ENCODE data around the gene ZNF407.

Gene ZNF407

DNA sequence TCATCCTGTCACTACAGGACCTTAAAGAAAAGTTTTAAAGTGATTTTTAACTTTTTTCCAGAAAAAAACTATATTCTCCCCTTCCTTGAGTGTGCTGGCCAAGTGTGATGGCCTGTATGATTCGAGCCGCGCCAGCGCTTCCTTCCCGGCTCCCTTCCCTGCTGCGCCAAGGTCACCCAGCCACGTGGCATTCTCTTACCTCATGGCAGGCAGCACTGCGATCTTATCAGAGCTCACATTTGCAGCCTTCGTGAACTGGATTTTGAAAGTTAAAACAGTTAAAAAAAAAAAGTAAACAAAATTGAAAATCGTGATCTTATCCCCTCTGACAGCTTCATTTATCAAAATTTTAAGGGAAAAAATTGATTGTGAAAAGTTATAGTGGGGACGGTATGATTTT, 331.4 kb downstream of the ZNF407 start:
- no peak overlapping the region for H3K4me3 ChIP-seq (replicated peaks; ENCODE audit: insufficient read depth, low read length)
- DNase-seq (ENCODE audit: low read depth in 1 of 2, low spot score in 1 of 2), result no peak
- no peaks in the 10 kb centered on the region for H3K27me3 ChIP-seq (ENCODE audit: insufficient read depth, poor library complexity, severe bottlenecking)
- H3K27ac ChIP-seq (replicated peaks), result no peak overlapping the region
- TF ChIP-seq POLR2AphosphoS5 (IDR thresholded peaks at IDR 0.05; ENCODE audit: low read depth), result no peak
- TF ChIP-seq, protein P1, sequence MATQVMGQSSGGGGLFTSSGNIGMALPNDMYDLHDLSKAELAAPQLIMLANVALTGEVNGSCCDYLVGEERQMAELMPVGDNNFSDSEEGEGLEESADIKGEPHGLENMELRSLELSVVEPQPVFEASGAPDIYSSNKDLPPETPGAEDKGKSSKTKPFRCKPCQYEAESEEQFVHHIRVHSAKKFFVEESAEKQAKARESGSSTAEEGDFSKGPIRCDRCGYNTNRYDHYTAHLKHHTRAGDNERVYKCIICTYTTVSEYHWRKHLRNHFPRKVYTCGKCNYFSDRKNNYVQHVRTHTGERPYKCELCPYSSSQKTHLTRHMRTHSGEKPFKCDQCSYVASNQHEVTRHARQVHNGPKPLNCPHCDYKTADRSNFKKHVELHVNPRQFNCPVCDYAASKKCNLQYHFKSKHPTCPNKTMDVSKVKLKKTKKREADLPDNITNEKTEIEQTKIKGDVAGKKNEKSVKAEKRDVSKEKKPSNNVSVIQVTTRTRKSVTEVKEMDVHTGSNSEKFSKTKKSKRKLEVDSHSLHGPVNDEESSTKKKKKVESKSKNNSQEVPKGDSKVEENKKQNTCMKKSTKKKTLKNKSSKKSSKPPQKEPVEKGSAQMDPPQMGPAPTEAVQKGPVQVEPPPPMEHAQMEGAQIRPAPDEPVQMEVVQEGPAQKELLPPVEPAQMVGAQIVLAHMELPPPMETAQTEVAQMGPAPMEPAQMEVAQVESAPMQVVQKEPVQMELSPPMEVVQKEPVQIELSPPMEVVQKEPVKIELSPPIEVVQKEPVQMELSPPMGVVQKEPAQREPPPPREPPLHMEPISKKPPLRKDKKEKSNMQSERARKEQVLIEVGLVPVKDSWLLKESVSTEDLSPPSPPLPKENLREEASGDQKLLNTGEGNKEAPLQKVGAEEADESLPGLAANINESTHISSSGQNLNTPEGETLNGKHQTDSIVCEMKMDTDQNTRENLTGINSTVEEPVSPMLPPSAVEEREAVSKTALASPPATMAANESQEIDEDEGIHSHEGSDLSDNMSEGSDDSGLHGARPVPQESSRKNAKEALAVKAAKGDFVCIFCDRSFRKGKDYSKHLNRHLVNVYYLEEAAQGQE (IDR thresholded peaks at IDR 0.05; ENCODE audit: insufficient replicate concordance, low read depth), result no peak
- no peak for TF ChIP-seq CTCF (IDR thresholded peaks at IDR 0.05; ENCODE audit: insufficient read depth, low read length)
- no peak for TF ChIP-seq GABPA (IDR thresholded peaks at IDR 0.05; ENCODE audit: low read depth)
- TF ChIP-seq SPI1 (IDR thresholded peaks at IDR 0.05; ENCODE audit: borderline replicate concordance, low read depth), result no peak

- H3K4me3 ChIP-seq (replicated peaks; ENCODE audit: insufficient read depth, low read length), result no peak overlapping the region
- TF ChIP-seq POLR2AphosphoS5 (IDR thresholded peaks at IDR 0.05; ENCODE audit: low read depth) (no peak), GABPA (IDR thresholded peaks at IDR 0.05; ENCODE audit: low read depth) (no peak), CTCF (IDR thresholded peaks at IDR 0.05; ENCODE audit: insufficient read depth, low read length) (no peak), SPI1 (IDR thresholded peaks at IDR 0.05; ENCODE audit: borderline replicate concordance, low read depth) (no peak)
- TF ChIP-seq, protein P1 (IDR thresholded peaks at IDR 0.05; ENCODE audit: insufficient replicate concordance, low read depth), result no peak
Measured at GRCh38 chr18:74930616-74931015, 332.9 kb downstream of the ZNF407 start.

GRCh38 chr18:74933930-74934329, 336.3 kb downstream of the ZNF407 start:
- Histone ChIP-seq H3K4me3 (replicated peaks; ENCODE audit: insufficient read depth, low read length) (no peak overlapping the region), H3K27ac (replicated peaks) (no peak overlapping the region), H3K27me3 (ENCODE audit: insufficient read depth, poor library complexity, severe bottlenecking) (no peaks in the 10 kb centered on the region)
- TF ChIP-seq, protein P1 (IDR thresholded peaks at IDR 0.05; ENCODE audit: insufficient replicate concordance, low read depth), result no peak
- TF ChIP-seq SPI1 (IDR thresholded peaks at IDR 0.05; ENCODE audit: borderline replicate concordance, low read depth), result no peak
- DNase-seq (ENCODE audit: low read depth in 1 of 2, low spot score in 1 of 2), result no peak

More at GRCh38 chr18:74930616-74931015, 332.9 kb downstream of the ZNF407 start:
- no peak overlapping the region for H3K27ac ChIP-seq (replicated peaks)
- no peaks in the 10 kb centered on the region for H3K27me3 ChIP-seq (ENCODE audit: insufficient read depth, poor library complexity, severe bottlenecking)
- DNase-seq (ENCODE audit: low read depth in 1 of 2, low spot score in 1 of 2), result no peak
